ENCODE results near the gene CLCN6.

Gene CLCN6

DNA sequence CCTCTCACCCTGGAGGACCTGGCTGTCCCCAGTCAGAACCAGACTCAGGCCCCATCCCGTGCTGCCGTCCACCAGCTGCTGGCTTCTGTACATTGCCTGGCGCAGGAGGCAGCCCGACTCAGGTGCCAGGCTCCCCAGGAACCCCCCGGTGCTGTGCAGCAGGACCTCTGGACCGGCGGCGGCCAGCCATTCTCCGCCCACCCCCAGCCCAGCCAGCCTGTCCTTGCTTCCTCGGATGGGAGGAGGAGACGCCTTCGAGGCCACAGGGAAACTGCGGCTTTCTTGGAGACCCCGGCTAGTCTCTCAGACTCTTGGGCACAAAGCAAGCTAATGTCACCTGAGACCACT, 39.6 kb upstream of the CLCN6 start:
- Histone ChIP-seq H3K9me3 (ENCODE audit: insufficient read depth, low read length) (no peaks in the 10 kb centered on the region), H3K27ac (ENCODE audit: low read length) (no peak overlapping the region), H4K20me1 (ENCODE audit: insufficient read depth, low read length) (no peaks in the 10 kb centered on the region), H3K4me2 (ENCODE audit: low read length) (no peak overlapping the region), H3K9ac (ENCODE audit: low read length) (no peak overlapping the region), H3K27me3 (ENCODE audit: low read depth, low read length) (no peaks in the 10 kb centered on the region), H3K36me3 (replicated peaks; ENCODE audit: low read depth, low read length) (no peaks in the 10 kb centered on the region), H3K4me3 (ENCODE audit: low read length) (no peak overlapping the region), H2AFZ (ENCODE audit: low read depth, low read length) (no peak overlapping the region), H3K4me1 (ENCODE audit: low read length) (no peaks in the 10 kb centered on the region), H3K79me2 (ENCODE audit: low read length) (no peaks in the 10 kb centered on the region)
- TF ChIP-seq EZH2phosphoT487 (IDR thresholded peaks at IDR 0.05; ENCODE audit: low read depth) (no peak), CTCF (IDR thresholded peaks at IDR 0.05; ENCODE audit: low read depth, low read length) (no peak)

DNA sequence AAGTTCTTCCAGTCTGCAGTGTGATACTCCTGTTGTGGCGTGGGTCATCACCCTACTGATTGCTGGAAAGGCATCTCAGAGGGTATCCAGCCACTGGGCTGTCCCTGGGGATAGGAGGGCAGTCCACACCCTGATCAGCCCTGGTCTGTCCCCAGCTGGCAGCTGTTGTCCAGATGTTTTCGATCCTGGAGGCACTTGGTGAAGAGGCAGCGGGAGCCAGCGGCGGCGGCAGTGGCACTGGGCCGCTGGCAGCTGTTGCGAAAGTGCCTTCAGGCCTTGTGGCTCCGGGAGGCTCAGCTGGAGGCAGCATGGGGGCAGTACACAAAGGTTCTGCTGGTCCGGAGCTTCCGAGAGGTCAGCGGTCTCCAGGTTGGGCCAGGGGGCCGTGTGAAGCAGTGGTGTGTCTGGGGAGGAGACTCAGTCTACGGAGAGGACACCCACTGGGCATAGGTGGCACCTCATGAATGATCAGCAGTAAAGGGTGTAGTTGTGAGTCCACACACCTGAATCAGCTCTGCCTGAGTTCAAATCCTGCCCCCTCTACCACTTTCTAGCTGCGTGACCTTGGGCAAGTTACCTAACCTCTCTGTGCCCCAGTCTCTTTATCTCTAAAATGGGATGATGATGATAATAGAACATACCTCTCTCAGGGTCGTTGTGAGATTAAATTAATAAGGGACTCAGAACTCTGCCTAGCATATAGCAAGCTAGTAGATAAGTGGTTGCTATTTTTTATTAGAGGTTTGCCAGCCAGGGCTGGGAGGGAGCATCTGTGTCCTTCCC, 37.9 kb upstream of the CLCN6 start:
- H3K4me3 ChIP-seq (ENCODE audit: low read length), result no peak overlapping the region
- TF ChIP-seq EZH2phosphoT487 (IDR thresholded peaks at IDR 0.05; ENCODE audit: low read depth), result no peak
- TF ChIP-seq CTCF (IDR thresholded peaks at IDR 0.05; ENCODE audit: low read depth, low read length), result no peak
- no peak overlapping the region for H2AFZ ChIP-seq (ENCODE audit: low read depth, low read length)

DNA sequence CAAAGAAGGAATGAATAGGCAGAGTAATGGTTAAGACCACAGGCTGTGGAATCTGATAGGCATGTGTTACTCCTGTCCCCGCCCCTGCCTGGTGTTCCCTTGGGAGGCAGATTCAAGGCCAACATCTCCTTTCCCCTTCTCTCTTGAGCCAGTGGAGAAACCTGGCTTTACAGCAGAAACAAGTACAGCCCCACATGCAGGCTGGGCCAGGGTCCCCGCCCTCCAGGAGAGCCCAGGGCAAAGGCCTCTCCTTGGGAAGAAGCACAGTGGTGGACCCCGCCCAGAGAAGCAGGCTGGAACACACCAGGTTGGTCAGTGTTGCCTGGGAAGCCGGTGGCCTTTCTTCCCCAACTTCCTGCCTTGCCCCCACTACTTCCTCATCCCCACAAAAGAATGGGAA, 37.2 kb upstream of the CLCN6 start:
- Histone ChIP-seq H2AFZ (ENCODE audit: low read depth, low read length) (no peak overlapping the region), H3K9me3 (ENCODE audit: insufficient read depth, low read length) (no peaks in the 10 kb centered on the region), H3K4me3 (ENCODE audit: low read length) (no peak overlapping the region), H3K79me2 (ENCODE audit: low read length) (no peaks in the 10 kb centered on the region), H3K9ac (ENCODE audit: low read length) (no peak overlapping the region), H4K20me1 (ENCODE audit: insufficient read depth, low read length) (no peaks in the 10 kb centered on the region), H3K27me3 (ENCODE audit: low read depth, low read length) (no peaks in the 10 kb centered on the region), H3K36me3 (replicated peaks; ENCODE audit: low read depth, low read length) (no peaks in the 10 kb centered on the region), H3K4me2 (ENCODE audit: low read length) (no peak overlapping the region), H3K4me1 (ENCODE audit: low read length) (peaks cover 8% of the 10 kb centered on the region), H3K27ac (ENCODE audit: low read length) (no peak overlapping the region)
- TF ChIP-seq EZH2phosphoT487 (IDR thresholded peaks at IDR 0.05; ENCODE audit: low read depth) (no peak), CTCF (IDR thresholded peaks at IDR 0.05; ENCODE audit: low read depth, low read length) (no peak)

More for the DNA sequence above, 37.9 kb upstream of the CLCN6 start:
- H3K4me2 ChIP-seq (ENCODE audit: low read length), result no peak overlapping the region
- H3K27me3 ChIP-seq (ENCODE audit: low read depth, low read length), result no peaks in the 10 kb centered on the region
- H4K20me1 ChIP-seq (ENCODE audit: insufficient read depth, low read length), result no peaks in the 10 kb centered on the region
- no peaks in the 10 kb centered on the region for H3K9me3 ChIP-seq (ENCODE audit: insufficient read depth, low read length)
- peaks cover 8% of the 10 kb centered on the region for H3K4me1 ChIP-seq (ENCODE audit: low read length)
- no peak overlapping the region for H3K27ac ChIP-seq (ENCODE audit: low read length)
- H3K79me2 ChIP-seq (ENCODE audit: low read length), result no peaks in the 10 kb centered on the region
- no peaks in the 10 kb centered on the region for H3K36me3 ChIP-seq (replicated peaks; ENCODE audit: low read depth, low read length)
- no peak overlapping the region for H3K9ac ChIP-seq (ENCODE audit: low read length)

DNA sequence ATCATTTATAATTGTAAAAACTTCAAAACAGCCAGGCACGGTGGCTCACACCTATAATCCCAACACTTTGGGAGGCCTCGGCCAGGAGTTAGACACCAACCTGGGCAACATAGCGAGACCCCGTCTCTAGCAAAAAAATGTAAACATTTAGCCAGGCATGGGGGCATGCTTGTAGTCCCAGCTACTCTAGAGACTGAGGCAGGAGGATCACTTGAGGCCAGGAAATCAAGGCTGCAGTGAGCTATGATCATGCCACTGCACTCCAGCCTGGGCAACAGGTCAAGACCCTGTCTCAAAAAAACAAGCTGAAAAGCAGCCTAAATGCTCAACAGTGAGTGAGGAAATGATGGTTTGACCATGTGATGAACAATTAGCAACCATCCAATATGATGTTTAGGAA, 36.7 kb upstream of the CLCN6 start:
- Histone ChIP-seq H4K20me1 (ENCODE audit: insufficient read depth, low read length) (no peaks in the 10 kb centered on the region), H3K4me2 (ENCODE audit: low read length) (no peak overlapping the region), H3K9me3 (ENCODE audit: insufficient read depth, low read length) (no peaks in the 10 kb centered on the region), H3K9ac (ENCODE audit: low read length) (no peak overlapping the region), H3K79me2 (ENCODE audit: low read length) (no peaks in the 10 kb centered on the region), H2AFZ (ENCODE audit: low read depth, low read length) (no peak overlapping the region), H3K4me1 (ENCODE audit: low read length) (peaks cover 8% of the 10 kb centered on the region), H3K27ac (ENCODE audit: low read length) (no peak overlapping the region), H3K27me3 (ENCODE audit: low read depth, low read length) (no peaks in the 10 kb centered on the region), H3K36me3 (replicated peaks; ENCODE audit: low read depth, low read length) (no peaks in the 10 kb centered on the region), H3K4me3 (ENCODE audit: low read length) (no peak overlapping the region)
- TF ChIP-seq EZH2phosphoT487 (IDR thresholded peaks at IDR 0.05; ENCODE audit: low read depth) (no peak), CTCF (IDR thresholded peaks at IDR 0.05; ENCODE audit: low read depth, low read length) (no peak)
